HL-60/S4 treated with phorbol 12-myristate 13-acetate at 8.2 ng/mL for 4 days and 3 days (cell line): ENCODE measurements around the gene PRKCA.

Source experiments
- in situ Hi-C: fragments of 300-500 bp; cut with MboI; formaldehyde crosslinking; loops from 2 replicates; pipeline ENCODE4 v1.15.0; 2022; ENCODE audit warnings: low sequenced_read_pairs

Gene PRKCA

GRCh38 chr17:66407864-66408263 lies 105.5 kb downstream of the PRKCA start:
- in situ Hi-C loops: no loop called here

- in situ Hi-C loops: no loop called here
These were observed 109.1 kb downstream of the PRKCA start for GRCh38 chr17:66411520-66411919.

- in situ Hi-C loops: no loop called here
These were observed 110.6 kb downstream of the PRKCA start for GRCh38 chr17:66412857-66413558.

GRCh38 chr17:66413559-66414520 lies 111.4 kb downstream of the PRKCA start:
- in situ Hi-C loops: no loop called here

- in situ Hi-C loops: no loop called here
These were observed 112.3 kb downstream of the PRKCA start for GRCh38 chr17:66414561-66415175.

- in situ Hi-C loops: no loop called here
These were observed 113.2 kb downstream of the PRKCA start for GRCh38 chr17:66415366-66416206.

GRCh38 chr17:66416207-66416940 lies 114.0 kb downstream of the PRKCA start:
- in situ Hi-C loops: no loop called here

GRCh38 chr17:66417300-66417719 lies 114.9 kb downstream of the PRKCA start:
- in situ Hi-C loops: no loop called here

- in situ Hi-C loops: no loop called here
These were observed 118.6 kb downstream of the PRKCA start for GRCh38 chr17:66420961-66421371.

- in situ Hi-C loops: no loop called here
These were observed 119.8 kb downstream of the PRKCA start for GRCh38 chr17:66422186-66422585.

- in situ Hi-C loops: no loop called here
These were observed 120.9 kb downstream of the PRKCA start for GRCh38 chr17:66423056-66423955.

GRCh38 chr17:66425756-66426396 lies 123.5 kb downstream of the PRKCA start:
- in situ Hi-C loops: no loop called here

- in situ Hi-C loops: no loop called here
These were observed 124.1 kb downstream of the PRKCA start for GRCh38 chr17:66426397-66427033.

- in situ Hi-C loops: no loop called here
These were observed 124.7 kb downstream of the PRKCA start for GRCh38 chr17:66427134-66427533.

- in situ Hi-C loops: no loop called here
These were observed 127.3 kb downstream of the PRKCA start for GRCh38 chr17:66429680-66430079.

GRCh38 chr17:66430846-66431795 lies 128.7 kb downstream of the PRKCA start:
- in situ Hi-C loops: no loop called here

- in situ Hi-C loops: no loop called here
These were observed 129.5 kb downstream of the PRKCA start for GRCh38 chr17:66431910-66432309.
